ENCODE results near the gene UNC79.

Gene UNC79

GRCh38 chr14:93686268-93686667 is 255.5 kb downstream of the UNC79 start:
- in situ Hi-C loops (cut with MboI; ENCODE audit: low sequenced_read_pairs, unreplicated experiment), result no loop called here
- no peak for DNase-seq (ENCODE audit: low spot score)
- TF ChIP-seq CTCF (IDR thresholded peaks at IDR 0.05; ENCODE audit: borderline replicate concordance, control extremely low read depth, extremely low read depth, insufficient read depth, missing control alignments), result no peak

GRCh38 chr14:93688239-93688666 is 257.5 kb downstream of the UNC79 start:
- DNase-seq (ENCODE audit: low spot score), result no peak
- in situ Hi-C loops (cut with MboI; ENCODE audit: low sequenced_read_pairs, unreplicated experiment), result no loop called here
- no peak for TF ChIP-seq CTCF (IDR thresholded peaks at IDR 0.05; ENCODE audit: borderline replicate concordance, control extremely low read depth, extremely low read depth, insufficient read depth, missing control alignments)

GRCh38 chr14:93688820-93689219 is 258.1 kb downstream of the UNC79 start:
- DNase-seq (ENCODE audit: low spot score), result no peak
- in situ Hi-C loops (cut with MboI; ENCODE audit: low sequenced_read_pairs, unreplicated experiment), result no loop called here
- TF ChIP-seq CTCF (IDR thresholded peaks at IDR 0.05; ENCODE audit: borderline replicate concordance, control extremely low read depth, extremely low read depth, insufficient read depth, missing control alignments), result no peak

GRCh38 chr14:93690146-93690545 is 259.4 kb downstream of the UNC79 start:
- TF ChIP-seq CTCF (IDR thresholded peaks at IDR 0.05; ENCODE audit: borderline replicate concordance, control extremely low read depth, extremely low read depth, insufficient read depth, missing control alignments), result no peak
- in situ Hi-C loops (cut with MboI; ENCODE audit: low sequenced_read_pairs, unreplicated experiment), result no loop called here
- no peak for DNase-seq (ENCODE audit: low spot score)

GRCh38 chr14:93691042-93691780 is 260.5 kb downstream of the UNC79 start:
- TF ChIP-seq CTCF (IDR thresholded peaks at IDR 0.05; ENCODE audit: borderline replicate concordance, control extremely low read depth, extremely low read depth, insufficient read depth, missing control alignments), result no peak
- DNase-seq (ENCODE audit: low spot score), result no peak
- in situ Hi-C loops (cut with MboI; ENCODE audit: low sequenced_read_pairs, unreplicated experiment), result no loop called here

GRCh38 chr14:93693914-93694313 is 263.2 kb downstream of the UNC79 start:
- DNase-seq (ENCODE audit: low spot score), result no peak
- TF ChIP-seq CTCF (IDR thresholded peaks at IDR 0.05; ENCODE audit: borderline replicate concordance, control extremely low read depth, extremely low read depth, insufficient read depth, missing control alignments), result no peak
- in situ Hi-C loops (cut with MboI; ENCODE audit: low sequenced_read_pairs, unreplicated experiment), result no loop called here
